ENCODE data around the gene CLCA2.

- no peak for TF ChIP-seq CTCF (IDR thresholded peaks at IDR 0.05; ENCODE audit: low read depth, low read length)
- TF ChIP-seq POLR2A (IDR thresholded peaks at IDR 0.05; ENCODE audit: extremely low read depth, insufficient read length) = no peak
Measured at GRCh38 chr1:86472152-86472551, 48.2 kb downstream of the CLCA2 start.

Measured in NB4 (cell line).